Smooth muscle cell (in vitro differentiated cells): ENCODE measurements around the gene FLAD1. TPM values are rescaled to one million over a fixed set of nuclear protein-coding genes. Genes with fewer than 3 reads are reported as not detected.

Experiments used
- DNase-seq: peaks from one replicate; lab custom pipeline; 2025; ENCODE audit not compliant: unreplicated experiment; lab: John Stamatoyannopoulos, UW
- H2AFZ ChIP-seq: fragments of 200-600 bp; sonication (generic); 2 replicates; pipeline ENCODE4 v1.6.0; 2016; ENCODE audit warnings: antibody characterized with exemption, low read depth, mild to moderate bottlenecking
- H3F3A ChIP-seq: fragments of 200-600 bp; sonication (generic); 2 replicates; pipeline ENCODE4 v1.6.0; 2017; ENCODE audit warnings: antibody characterized with exemption, low read depth
- H3K27ac ChIP-seq: fragments of 200-600 bp; sonication (generic); 2 replicates; pipeline ENCODE4 v1.5.1; 2016; ENCODE audit warnings: low read depth, mild to moderate bottlenecking
- H3K27me3 ChIP-seq: fragments of 200-600 bp; sonication (generic); 2 replicates; pipeline ENCODE4 v1.6.1; 2016; ENCODE audit warnings: low read depth, mild to moderate bottlenecking
- H3K36me3 ChIP-seq: fragments of 200-600 bp; sonication (generic); 2 replicates; pipeline ENCODE4 v1.5.1; 2016; ENCODE audit warnings: low read depth
- H3K4me1 ChIP-seq: fragments of 200-600 bp; sonication (generic); 2 replicates; pipeline ENCODE4 v1.5.1; 2016; ENCODE audit warnings: low read depth
- H3K4me2 ChIP-seq: fragments of 200-600 bp; sonication (generic); 2 replicates; pipeline ENCODE4 v1.6.0; 2016; ENCODE audit warnings: mild to moderate bottlenecking
- H3K4me3 ChIP-seq: fragments of 200-600 bp; sonication (generic); 2 replicates; pipeline ENCODE4 v1.5.1; 2016; ENCODE audit warnings: mild to moderate bottlenecking
- H3K79me2 ChIP-seq: fragments of 200-600 bp; sonication (generic); 2 replicates; pipeline ENCODE4 v1.6.0; 2016; ENCODE audit warnings: low read depth, mild to moderate bottlenecking
- H3K9ac ChIP-seq: fragments of 200-600 bp; sonication (generic); 2 replicates; pipeline ENCODE4 v1.6.0; 2016; ENCODE audit warnings: low read depth
- H3K9me3 ChIP-seq: fragments of 200-600 bp; sonication (generic); replicated peaks from 2 replicates; pipeline ENCODE4 v1.5.1; 2016; ENCODE audit warnings: low read depth
- H4K20me1 ChIP-seq: fragments of 200-600 bp; sonication (generic); 2 replicates; pipeline ENCODE4 v1.6.0; 2016; ENCODE audit warnings: low read depth
- WGBS: methylation state at CpG from one replicate; pipeline ENCODE4 v1.1.7; 2016; ENCODE audit warnings: low lambda C conversion rate; 5-methylcytosine and 5-hydroxymethylcytosine counted together
- polyA plus RNA-seq: library from polyadenylated mRNA; unstranded; fragments of >200 nt; fragmentation: Nextera tagmentation; extraction: Ambion mirVana; gene quantifications from 2 replicates; pipeline ENCODE4 v1.2.1, GENCODE V29; 2016
- total RNA-seq: library from RNA; depleted of rRNA; stranded (reverse); fragments of >200 nt; gene quantifications from 2 replicates; pipeline ENCODE4 v1.2.3, GENCODE V29; 2014
- TF ChIP-seq, protein P1 (sequence below): fragments of 200-600 bp; sonication (generic); IDR thresholded peaks from 2 replicates; pipeline ENCODE4 v1.5.1; 2017; ENCODE audit warnings: borderline replicate concordance, mild to moderate bottlenecking, antibody characterized with exemption; ENCODE audit not compliant: insufficient read depth, poor library complexity, severe bottlenecking

FLAD1 gene
- total and polyA plus RNA-seq, 2 experiments from 2014 or later, result 31.1 to 51.4 TPM

DNA sequence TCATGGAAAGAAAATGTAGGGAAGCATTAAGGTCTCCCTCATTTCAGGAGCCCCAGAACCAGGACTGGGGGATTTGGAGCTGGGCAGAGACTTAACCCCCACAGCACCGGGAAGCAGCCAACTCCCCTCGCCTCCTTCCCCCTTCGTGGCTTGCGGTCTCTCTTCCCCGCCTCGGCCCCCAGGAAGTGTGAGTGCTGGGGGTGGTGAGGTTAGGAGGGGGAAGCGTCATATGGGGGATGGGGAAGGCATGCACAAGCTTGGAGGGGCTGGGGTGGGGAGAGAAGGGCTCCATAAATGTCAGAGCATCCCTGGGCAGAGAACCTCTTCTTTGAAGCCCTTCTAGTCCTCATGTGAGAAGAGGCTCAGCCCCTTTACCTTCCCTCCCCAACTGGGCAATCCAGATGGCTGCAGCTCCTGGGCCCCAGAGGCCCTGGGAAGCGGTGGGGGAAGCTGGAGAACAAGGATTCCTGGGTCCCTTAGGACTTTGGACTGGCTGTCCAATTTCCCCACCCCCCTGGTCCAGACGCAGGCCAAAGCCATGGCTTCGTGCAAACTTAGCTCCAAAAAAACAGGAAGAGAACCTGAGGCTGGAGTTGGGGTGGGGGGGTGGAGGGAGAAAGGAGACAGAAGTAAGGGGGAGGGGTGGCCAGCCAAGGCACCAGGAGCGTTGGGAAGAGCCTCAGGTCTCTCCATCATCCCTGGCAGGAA is 27.2 kb downstream of the FLAD1 start:
- Histone ChIP-seq H3K4me1 (peaks cover 32% of the 10 kb centered on the region), H3K27ac (no peak overlapping the region), H3K9ac (no peak overlapping the region), H3K79me2 (peaks cover 21% of the 10 kb centered on the region), H2AFZ (no peak overlapping the region), H3K27me3 (no peaks in the 10 kb centered on the region), H3K4me3 (no peak overlapping the region), H3K9me3 (no peaks in the 10 kb centered on the region), H4K20me1 (peaks cover 72% of the 10 kb centered on the region), H3K4me2 (no peak overlapping the region), H3K36me3 (no peaks in the 10 kb centered on the region), H3F3A (no peaks in the 10 kb centered on the region)
- TF ChIP-seq, protein P1, sequence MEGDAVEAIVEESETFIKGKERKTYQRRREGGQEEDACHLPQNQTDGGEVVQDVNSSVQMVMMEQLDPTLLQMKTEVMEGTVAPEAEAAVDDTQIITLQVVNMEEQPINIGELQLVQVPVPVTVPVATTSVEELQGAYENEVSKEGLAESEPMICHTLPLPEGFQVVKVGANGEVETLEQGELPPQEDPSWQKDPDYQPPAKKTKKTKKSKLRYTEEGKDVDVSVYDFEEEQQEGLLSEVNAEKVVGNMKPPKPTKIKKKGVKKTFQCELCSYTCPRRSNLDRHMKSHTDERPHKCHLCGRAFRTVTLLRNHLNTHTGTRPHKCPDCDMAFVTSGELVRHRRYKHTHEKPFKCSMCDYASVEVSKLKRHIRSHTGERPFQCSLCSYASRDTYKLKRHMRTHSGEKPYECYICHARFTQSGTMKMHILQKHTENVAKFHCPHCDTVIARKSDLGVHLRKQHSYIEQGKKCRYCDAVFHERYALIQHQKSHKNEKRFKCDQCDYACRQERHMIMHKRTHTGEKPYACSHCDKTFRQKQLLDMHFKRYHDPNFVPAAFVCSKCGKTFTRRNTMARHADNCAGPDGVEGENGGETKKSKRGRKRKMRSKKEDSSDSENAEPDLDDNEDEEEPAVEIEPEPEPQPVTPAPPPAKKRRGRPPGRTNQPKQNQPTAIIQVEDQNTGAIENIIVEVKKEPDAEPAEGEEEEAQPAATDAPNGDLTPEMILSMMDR, result no peak
- DNase-seq, result no peak
- WGBS, result 83% methylated on average over 10 of the region's 11 CpGs

DNA sequence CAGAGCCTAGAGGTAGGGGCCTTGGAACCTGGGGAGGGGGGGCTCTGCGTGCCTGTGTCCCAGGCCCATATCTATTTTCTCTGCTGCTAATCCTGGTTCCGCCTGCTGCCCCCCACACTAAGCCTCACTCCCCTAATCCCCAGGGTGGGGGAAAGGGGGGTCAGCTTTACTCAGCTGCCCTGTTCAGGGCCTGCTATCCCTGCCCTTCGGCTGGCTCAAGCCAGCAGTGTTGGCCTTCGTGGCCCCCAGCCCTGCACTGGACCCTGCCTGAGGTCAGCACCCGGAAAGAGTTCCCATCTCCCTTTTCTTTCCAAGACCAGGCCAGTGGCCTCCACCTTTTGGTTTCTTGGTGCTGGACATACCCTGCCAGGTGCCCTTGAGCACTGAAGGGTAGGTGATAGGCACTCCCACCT is 27.9 kb downstream of the FLAD1 start:
- no peaks in the 10 kb centered on the region for H3K36me3 ChIP-seq
- H3K27me3 ChIP-seq, result no peaks in the 10 kb centered on the region
- no peak overlapping the region for H3K4me3 ChIP-seq
- no peaks in the 10 kb centered on the region for H3K9me3 ChIP-seq
- H2AFZ ChIP-seq, result no peak overlapping the region
- H3F3A ChIP-seq, result no peaks in the 10 kb centered on the region
- H4K20me1 ChIP-seq, result peaks cover 71% of the 10 kb centered on the region
- no peak for DNase-seq
- 80% methylated on average over 5 of the region's 5 CpGs for WGBS
- H3K9ac ChIP-seq, result no peak overlapping the region
- peaks cover 21% of the 10 kb centered on the region for H3K79me2 ChIP-seq
- no peak overlapping the region for H3K4me2 ChIP-seq
- no peak overlapping the region for H3K27ac ChIP-seq
- TF ChIP-seq, protein P1, result no peak
- peaks cover 32% of the 10 kb centered on the region for H3K4me1 ChIP-seq

DNA sequence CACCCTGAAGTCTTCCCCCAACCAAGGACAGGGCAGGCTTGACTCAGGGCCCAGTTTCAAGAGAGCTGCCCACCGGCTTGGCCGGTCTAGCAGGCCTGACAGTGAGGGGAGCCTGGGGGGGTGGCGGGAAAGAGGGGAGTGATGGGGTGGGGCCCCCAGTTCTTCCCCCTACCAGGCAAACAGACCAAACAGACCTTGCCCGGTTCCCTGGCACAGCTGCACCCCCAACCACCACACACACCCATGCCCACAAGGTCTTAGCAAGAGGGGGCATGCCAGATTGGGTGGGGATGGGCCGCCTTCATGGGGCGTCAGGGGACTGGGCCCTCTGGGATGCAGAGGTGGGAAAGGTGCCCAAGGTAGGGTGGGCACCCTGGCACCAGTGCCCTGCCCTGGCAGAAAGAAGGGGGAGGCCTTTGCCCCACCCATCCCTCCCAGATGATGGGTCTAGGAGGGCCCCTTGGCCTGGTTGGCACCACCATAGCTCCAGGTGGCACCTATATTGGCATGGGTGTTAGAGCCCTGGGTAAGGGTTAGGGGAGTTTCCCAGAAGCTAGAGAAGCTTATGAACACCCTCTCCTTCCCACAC is 28.4 kb downstream of the FLAD1 start:
- H3K9me3 ChIP-seq, result no peaks in the 10 kb centered on the region
- H4K20me1 ChIP-seq, result peaks cover 66% of the 10 kb centered on the region
- peaks cover 21% of the 10 kb centered on the region for H3K79me2 ChIP-seq
- TF ChIP-seq, protein P1, result no peak
- WGBS, result 90% methylated on average over 5 of the region's 6 CpGs
- H2AFZ ChIP-seq, result no peak overlapping the region
- H3K27me3 ChIP-seq, result no peaks in the 10 kb centered on the region
- no peaks in the 10 kb centered on the region for H3K36me3 ChIP-seq
- peaks cover 2% of the 10 kb centered on the region for H3F3A ChIP-seq
- H3K4me3 ChIP-seq, result no peak overlapping the region
- H3K27ac ChIP-seq, result no peak overlapping the region
- no peak for DNase-seq
- no peak overlapping the region for H3K9ac ChIP-seq
- H3K4me2 ChIP-seq, result no peak overlapping the region
- H3K4me1 ChIP-seq, result peaks cover 32% of the 10 kb centered on the region

DNA sequence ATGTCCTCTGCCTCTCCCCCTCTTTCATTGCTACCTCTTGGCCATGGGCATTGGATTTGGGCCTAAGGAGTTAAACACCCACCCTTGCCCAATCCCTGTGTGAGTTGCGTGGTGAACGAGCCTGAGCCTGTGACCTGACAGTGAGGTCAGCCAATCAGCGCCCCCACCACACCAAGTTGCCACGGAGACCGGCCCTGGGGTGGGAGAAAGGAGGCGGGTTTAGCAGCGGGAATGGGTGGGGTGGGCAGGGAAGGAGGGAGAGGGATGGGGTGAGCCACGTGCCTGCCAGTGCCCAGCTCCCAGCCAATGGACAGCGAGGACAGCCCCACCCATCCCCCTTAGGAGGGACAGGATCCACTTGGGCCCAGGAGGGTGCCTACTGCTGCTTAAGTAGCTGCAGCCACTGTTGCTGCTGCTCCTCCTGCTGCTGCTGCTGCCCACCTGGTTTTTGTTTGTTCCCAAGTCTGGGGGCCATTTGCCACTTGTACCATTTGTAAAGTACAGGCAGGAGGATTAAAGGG is 28.9 kb downstream of the FLAD1 start:
- H3K36me3 ChIP-seq, result no peaks in the 10 kb centered on the region
- peaks cover 3% of the 10 kb centered on the region for H3F3A ChIP-seq
- H3K79me2 ChIP-seq, result peaks cover 19% of the 10 kb centered on the region
- H3K9me3 ChIP-seq, result no peaks in the 10 kb centered on the region
- TF ChIP-seq, protein P1, result no peak
- peaks cover 60% of the 10 kb centered on the region for H4K20me1 ChIP-seq
- H2AFZ ChIP-seq, result no peak overlapping the region
- no peak for DNase-seq
- no peak overlapping the region for H3K4me2 ChIP-seq
- no peak overlapping the region for H3K9ac ChIP-seq
- 37% methylated on average over 7 of the region's 9 CpGs for WGBS
- no peak overlapping the region for H3K4me3 ChIP-seq
- H3K27ac ChIP-seq, result no peak overlapping the region
- H3K27me3 ChIP-seq, result no peaks in the 10 kb centered on the region
- H3K4me1 ChIP-seq, result peaks cover 36% of the 10 kb centered on the region
